Activated T-cell treated with anti-CD3 and anti-CD28 coated beads, Interleukin-2, amount 50 U/mL, for 24 hours (primary cell): ENCODE results near the gene ARVCF.

Experiments used
- DNase-seq: peaks from one replicate; pipeline ENCODE4 v3.0.0-alpha.2; 2020
- H3K27ac Mint-ChIP-seq: 2 replicates; pipeline ENCODE4 v1.8.0; 2020; ENCODE audit warnings: mild to moderate bottlenecking, mixed read lengths
- H3K27me3 Mint-ChIP-seq: 2 replicates; pipeline ENCODE4 v1.8.0; 2020; ENCODE audit warnings: mixed read lengths
- H3K36me3 Mint-ChIP-seq: 2 replicates; pipeline ENCODE4 v1.8.0; 2020; ENCODE audit warnings: low read depth, mixed read lengths
- H3K4me1 Mint-ChIP-seq: 2 replicates; pipeline ENCODE4 v1.8.0; 2020; ENCODE audit warnings: low read depth, mixed read lengths
- H3K4me3 Mint-ChIP-seq: 2 replicates; pipeline ENCODE4 v1.8.0; 2020; ENCODE audit warnings: mild to moderate bottlenecking, moderate library complexity, mixed read lengths
- H3K9me3 Mint-ChIP-seq: 2 replicates; pipeline ENCODE4 v1.8.0; 2020; ENCODE audit warnings: mixed read lengths

The ARVCF gene

GRCh38 chr22:20019661-20020532 lies 3.3 kb upstream of the ARVCF start:
- H3K4me3 Mint-ChIP-seq, result peak overlapping the region; percentile 93
- H3K27me3 Mint-ChIP-seq, result peaks cover 16% of the 10 kb centered on the region
- no peak for DNase-seq
- peaks cover 34% of the 10 kb centered on the region for H3K4me1 Mint-ChIP-seq
- H3K36me3 Mint-ChIP-seq, result peaks cover 16% of the 10 kb centered on the region
- no peaks in the 10 kb centered on the region for H3K9me3 Mint-ChIP-seq
- H3K27ac Mint-ChIP-seq, result peak overlapping the region; percentile 61

- Mint-ChIP-seq H3K9me3 (no peaks in the 10 kb centered on the region), H3K27me3 (peaks cover 20% of the 10 kb centered on the region), H3K27ac (no peak overlapping the region), H3K36me3 (peaks cover 11% of the 10 kb centered on the region), H3K4me1 (peaks cover 30% of the 10 kb centered on the region), H3K4me3 (peak overlapping the region; percentile 79)
- no peak for DNase-seq
These were observed 1.4 kb upstream of the ARVCF start for GRCh38 chr22:20018001-20018400.

- H3K9me3 Mint-ChIP-seq, result no peaks in the 10 kb centered on the region
- DNase-seq, result no peak
- no peak overlapping the region for H3K27ac Mint-ChIP-seq
- peaks cover 10% of the 10 kb centered on the region for H3K36me3 Mint-ChIP-seq
- peak overlapping the region; percentile 79 for H3K4me3 Mint-ChIP-seq
- H3K4me1 Mint-ChIP-seq, result peaks cover 25% of the 10 kb centered on the region
- H3K27me3 Mint-ChIP-seq, result peaks cover 20% of the 10 kb centered on the region
These were observed 967 bp upstream of the ARVCF start for GRCh38 chr22:20017622-20017958.

- Mint-ChIP-seq H3K27me3 (peaks cover 20% of the 10 kb centered on the region), H3K9me3 (no peaks in the 10 kb centered on the region), H3K27ac (no peak overlapping the region), H3K36me3 (peaks cover 1% of the 10 kb centered on the region), H3K4me3 (peak overlapping the region; percentile 33), H3K4me1 (peaks cover 16% of the 10 kb centered on the region)
- peak; percentile 67 for DNase-seq
These were observed 471 bp downstream of the ARVCF start for GRCh38 chr22:20015971-20016733.

- Mint-ChIP-seq H3K27ac (no peak overlapping the region), H3K27me3 (peaks cover 20% of the 10 kb centered on the region), H3K4me1 (peaks cover 11% of the 10 kb centered on the region), H3K4me3 (peak overlapping the region; percentile 52), H3K36me3 (no peaks in the 10 kb centered on the region), H3K9me3 (no peaks in the 10 kb centered on the region)
- no peak for DNase-seq
These were observed 1.4 kb downstream of the ARVCF start for GRCh38 chr22:20015187-20015625.

GRCh38 chr22:20014526-20015186 lies 2.0 kb downstream of the ARVCF start:
- H3K9me3 Mint-ChIP-seq, result no peaks in the 10 kb centered on the region

GRCh38 chr22:20013382-20013871 lies 3.2 kb downstream of the ARVCF start:
- Mint-ChIP-seq H3K27ac (no peak overlapping the region), H3K4me1 (peaks cover 8% of the 10 kb centered on the region), H3K9me3 (no peaks in the 10 kb centered on the region), H3K4me3 (no peak overlapping the region), H3K27me3 (peaks cover 16% of the 10 kb centered on the region), H3K36me3 (no peaks in the 10 kb centered on the region)
- DNase-seq, result peak; percentile 48

More at GRCh38 chr22:20014526-20015186, 2.0 kb downstream of the ARVCF start:
- Mint-ChIP-seq H3K27ac (no peak overlapping the region), H3K4me1 (peaks cover 8% of the 10 kb centered on the region), H3K36me3 (no peaks in the 10 kb centered on the region), H3K4me3 (no peak overlapping the region), H3K27me3 (peaks cover 20% of the 10 kb centered on the region)
- no peak for DNase-seq

GRCh38 chr22:20012741-20013331 lies 3.8 kb downstream of the ARVCF start:
- Mint-ChIP-seq H3K27me3 (peaks cover 15% of the 10 kb centered on the region), H3K9me3 (no peaks in the 10 kb centered on the region), H3K36me3 (no peaks in the 10 kb centered on the region), H3K4me3 (no peak overlapping the region), H3K4me1 (peaks cover 8% of the 10 kb centered on the region), H3K27ac (no peak overlapping the region)
- DNase-seq, result no peak

- H3K36me3 Mint-ChIP-seq, result no peaks in the 10 kb centered on the region
- H3K27ac Mint-ChIP-seq, result no peak overlapping the region
- H3K9me3 Mint-ChIP-seq, result no peaks in the 10 kb centered on the region
- peaks cover 3% of the 10 kb centered on the region for H3K4me1 Mint-ChIP-seq
- peaks cover 11% of the 10 kb centered on the region for H3K27me3 Mint-ChIP-seq
- no peak overlapping the region for H3K4me3 Mint-ChIP-seq
- DNase-seq, result no peak
These were observed 4.5 kb downstream of the ARVCF start for GRCh38 chr22:20011993-20012740.

GRCh38 chr22:20011123-20011992 lies 5.3 kb downstream of the ARVCF start:
- Mint-ChIP-seq H3K4me3 (no peak overlapping the region), H3K27ac (no peak overlapping the region), H3K4me1 (peaks cover 1% of the 10 kb centered on the region), H3K27me3 (peaks cover 11% of the 10 kb centered on the region), H3K9me3 (no peaks in the 10 kb centered on the region), H3K36me3 (no peaks in the 10 kb centered on the region)
- no peak for DNase-seq

GRCh38 chr22:20010307-20011122 lies 6.1 kb downstream of the ARVCF start:
- H3K36me3 Mint-ChIP-seq, result no peaks in the 10 kb centered on the region
- H3K27me3 Mint-ChIP-seq, result peaks cover 10% of the 10 kb centered on the region
- H3K9me3 Mint-ChIP-seq, result no peaks in the 10 kb centered on the region
- H3K4me1 Mint-ChIP-seq, result no peaks in the 10 kb centered on the region
- DNase-seq, result no peak
- no peak overlapping the region for H3K4me3 Mint-ChIP-seq
- no peak overlapping the region for H3K27ac Mint-ChIP-seq

- Mint-ChIP-seq H3K27me3 (peaks cover 2% of the 10 kb centered on the region), H3K27ac (no peak overlapping the region)
These were observed 6.9 kb downstream of the ARVCF start for GRCh38 chr22:20009582-20010306.

More at GRCh38 chr22:20009582-20010306, 6.9 kb downstream of the ARVCF start:
- no peaks in the 10 kb centered on the region for H3K4me1 Mint-ChIP-seq
- no peaks in the 10 kb centered on the region for H3K36me3 Mint-ChIP-seq
- H3K9me3 Mint-ChIP-seq, result peaks cover under 1% of the 10 kb centered on the region
- no peak overlapping the region for H3K4me3 Mint-ChIP-seq
- no peak for DNase-seq
